Stomach (tissue), 9 donors: ENCODE data around the gene TSPAN1. TPM values are rescaled to one million over a fixed set of nuclear protein-coding genes. Genes with fewer than 3 reads are reported as not detected.

ENCODE experiments used
- DNase-seq, 2 donors: peaks; one replicate each; pipeline versions ENCODE4 v3.0.0 to v3.0.0-alpha.2; 2013 to 2019
- H3K27ac ChIP-seq, 5 donors: fragments of 200-600 bp in 4 of 5; sonication (generic) in 4 of 5; one replicate each; pipeline ENCODE4 v1.5.1; 2013 to 2019; ENCODE audit warnings: mild to moderate bottlenecking in 1 of 5, moderate library complexity in 1 of 5
- H3K27me3 ChIP-seq, 3 donors: fragments of 200-600 bp; sonication (generic); one replicate each; pipeline ENCODE4 v1.5.1; 2017 to 2019; ENCODE audit warnings: mixed run types in 1 of 3
- H3K36me3 ChIP-seq, 4 donors: fragments of 200-600 bp; sonication (generic); 1 replicate in 3 of 4; 2 replicates in 1 of 4; pipeline ENCODE4 v1.5.1; 2016 to 2019
- H3K4me1 ChIP-seq, 4 donors: fragments of 200-600 bp; sonication (generic); one replicate each; pipeline ENCODE4 v1.5.1; 2016 to 2019
- H3K4me3 ChIP-seq, 4 donors: fragments of 200-600 bp; sonication (generic) in 3 of 4; one replicate each; pipeline ENCODE4 v1.5.1; 2016 to 2019; ENCODE audit warnings: mild to moderate bottlenecking in 1 of 4
- H3K9me3 ChIP-seq, 4 donors: fragments of 200-600 bp; sonication (generic); one replicate each; pipeline ENCODE4 v1.5.1; 2016 to 2019
- EP300 ChIP-seq: sonication (generic); formaldehyde crosslinking; IDR thresholded peaks from one replicate; pipeline ENCODE4 v1.6.1; 2017; ENCODE audit warnings: antibody characterized with exemption
- POLR2A ChIP-seq, 4 donors: fragments of 450-650 bp; IDR thresholded peaks; one replicate each; pipeline ENCODE4 v1.6.1; 2016; ENCODE audit warnings: antibody characterized with exemption in 4 of 4, control low read depth in 2 of 4, mild to moderate bottlenecking in 1 of 4, moderate library complexity in 1 of 4
- POLR2AphosphoS5 ChIP-seq, 3 donors: sonication (generic); formaldehyde crosslinking; IDR thresholded peaks; one replicate each; pipeline ENCODE4 v1.6.1; 2016; ENCODE audit warnings: antibody characterized with exemption in 3 of 3
- WGBS, 5 donors: extraction: QIAGEN DNeasy Blood & Tissue Kit in 3 of 5; methylation state at CpG; one replicate each; pipeline versions ENCODE4 v1.1.5 to v1.1.7; 2013 to 2018; 5-methylcytosine and 5-hydroxymethylcytosine counted together
- intact Hi-C: fragments of 100-400 bp; cut with DNase I; formaldehyde crosslinking; loops from one replicate; pipeline ENCODE4 v1.15.1; 2023; ENCODE audit warnings: low total_unique reads
- polyA plus RNA-seq, 3 donors: library from polyadenylated mRNA; stranded (reverse); fragments of 200-250 nt; gene quantifications; one replicate each; pipeline ENCODE4 v1.2.3, GENCODE V29; 2013
- total RNA-seq, 5 donors: library from RNA; depleted of rRNA; stranded (reverse); fragments of >200 nt; gene quantifications; one replicate each; pipeline versions ENCODE4 v1.1.0 to v1.2.3, GENCODE V29; 2014 to 2016
- TF ChIP-seq, protein P1 (sequence below), 7 experiments: fragments of 450-650 bp in 4 of 7; fragments of 200-600 bp in 3 of 7; sonication (generic) in 3 of 7; IDR thresholded peaks; one replicate each; pipeline ENCODE4 v1.5.1; 2016 to 2019; ENCODE audit warnings: antibody characterized with exemption in 7 of 7, control low read depth in 2 of 7, mild to moderate bottlenecking in 1 of 7
- donor health status: healthy with polysubstance abuse.
- donor health status: Bipolar disorder and iron deficiency.
- donor health status: healthy.

The TSPAN1 gene
- total and polyA plus RNA-seq, 8 donors = 35.9 to 154 (median 73.0) TPM

DNA sequence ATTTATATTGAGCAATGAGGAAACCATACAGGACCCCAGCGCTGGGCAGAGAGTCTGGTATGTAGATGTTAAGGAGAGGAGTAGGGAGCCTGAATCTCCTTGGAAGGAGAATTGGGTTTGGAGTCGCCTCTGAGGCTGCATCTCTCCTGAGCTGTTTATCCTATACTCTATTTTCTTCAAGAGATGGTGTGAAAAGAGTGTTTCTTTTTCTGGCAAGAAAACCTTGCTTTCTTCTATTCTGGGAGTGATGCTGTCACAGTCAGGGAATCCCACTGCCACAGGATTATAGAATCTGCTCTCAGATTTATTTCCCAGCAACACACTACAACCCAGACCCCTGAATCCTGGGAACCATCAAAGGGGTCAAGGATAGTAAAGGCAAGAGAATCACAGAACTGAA lies 31.5 kb downstream of the TSPAN1 start:
- Histone ChIP-seq H3K27ac (peak overlapping the region in 2 of 5 donors; percentile 82 to 90), H3K36me3 (no peaks in the 10 kb centered on the region), H3K9me3 (no peaks in the 10 kb centered on the region), H3K4me1 (peaks cover 7 to 41% (median 38%) of the 10 kb centered on the region in 4 donors), H3K4me3 (no peak overlapping the region), H3K27me3 (no peaks in the 10 kb centered on the region)
- intact Hi-C loops = no loop called here
- no peak for DNase-seq
- WGBS, 5 donors = 70 to 97% (median 91%) methylated on average over 2 of the region's 2 CpGs
- TF ChIP-seq EP300 (no peak), POLR2A (IDR thresholded peaks at IDR 0.05) (no peak), POLR2AphosphoS5 (IDR thresholded peaks at IDR 0.05) (no peak)
- TF ChIP-seq, protein P1, sequence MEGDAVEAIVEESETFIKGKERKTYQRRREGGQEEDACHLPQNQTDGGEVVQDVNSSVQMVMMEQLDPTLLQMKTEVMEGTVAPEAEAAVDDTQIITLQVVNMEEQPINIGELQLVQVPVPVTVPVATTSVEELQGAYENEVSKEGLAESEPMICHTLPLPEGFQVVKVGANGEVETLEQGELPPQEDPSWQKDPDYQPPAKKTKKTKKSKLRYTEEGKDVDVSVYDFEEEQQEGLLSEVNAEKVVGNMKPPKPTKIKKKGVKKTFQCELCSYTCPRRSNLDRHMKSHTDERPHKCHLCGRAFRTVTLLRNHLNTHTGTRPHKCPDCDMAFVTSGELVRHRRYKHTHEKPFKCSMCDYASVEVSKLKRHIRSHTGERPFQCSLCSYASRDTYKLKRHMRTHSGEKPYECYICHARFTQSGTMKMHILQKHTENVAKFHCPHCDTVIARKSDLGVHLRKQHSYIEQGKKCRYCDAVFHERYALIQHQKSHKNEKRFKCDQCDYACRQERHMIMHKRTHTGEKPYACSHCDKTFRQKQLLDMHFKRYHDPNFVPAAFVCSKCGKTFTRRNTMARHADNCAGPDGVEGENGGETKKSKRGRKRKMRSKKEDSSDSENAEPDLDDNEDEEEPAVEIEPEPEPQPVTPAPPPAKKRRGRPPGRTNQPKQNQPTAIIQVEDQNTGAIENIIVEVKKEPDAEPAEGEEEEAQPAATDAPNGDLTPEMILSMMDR (IDR thresholded peaks at IDR 0.05) = no peak

DNA sequence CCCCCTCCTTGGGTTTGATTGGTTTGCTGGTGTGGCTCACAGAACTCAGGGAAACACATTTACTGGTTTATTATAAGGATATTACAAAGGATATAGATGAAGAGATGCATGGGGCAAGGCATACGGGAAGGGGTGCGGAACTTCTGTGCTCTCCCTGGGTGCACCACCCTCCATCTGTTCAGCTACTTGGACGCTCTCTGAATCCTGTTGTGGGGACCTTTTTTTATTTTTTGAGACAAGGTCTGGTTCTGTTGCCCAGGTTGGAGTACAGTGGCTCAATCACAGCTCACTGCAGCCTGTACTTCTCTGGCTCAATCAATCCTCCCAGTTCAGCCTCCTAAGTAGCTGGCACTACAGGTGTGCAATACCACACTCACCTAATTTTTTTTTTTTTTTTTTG lies 35.7 kb downstream of the TSPAN1 start:
- no peak overlapping the region for H3K4me3 ChIP-seq
- H3K9me3 ChIP-seq = no peaks in the 10 kb centered on the region
- peaks cover 3 to 8% (median 7%) of the 10 kb centered on the region in 4 donors for H3K4me1 ChIP-seq
- DNase-seq = no peak
- H3K36me3 ChIP-seq = no peaks in the 10 kb centered on the region
- WGBS, 5 donors = 88 to 97% (median 91%) methylated on average over 3 of the region's 3 CpGs
- intact Hi-C loops = no loop called here
- H3K27ac ChIP-seq = no peak overlapping the region
- no peak for TF ChIP-seq POLR2A (IDR thresholded peaks at IDR 0.05)
- TF ChIP-seq, protein P1 (IDR thresholded peaks at IDR 0.05) = no peak
- TF ChIP-seq EP300 = no peak
- no peak for TF ChIP-seq POLR2AphosphoS5 (IDR thresholded peaks at IDR 0.05)
- no peaks in the 10 kb centered on the region for H3K27me3 ChIP-seq

DNA sequence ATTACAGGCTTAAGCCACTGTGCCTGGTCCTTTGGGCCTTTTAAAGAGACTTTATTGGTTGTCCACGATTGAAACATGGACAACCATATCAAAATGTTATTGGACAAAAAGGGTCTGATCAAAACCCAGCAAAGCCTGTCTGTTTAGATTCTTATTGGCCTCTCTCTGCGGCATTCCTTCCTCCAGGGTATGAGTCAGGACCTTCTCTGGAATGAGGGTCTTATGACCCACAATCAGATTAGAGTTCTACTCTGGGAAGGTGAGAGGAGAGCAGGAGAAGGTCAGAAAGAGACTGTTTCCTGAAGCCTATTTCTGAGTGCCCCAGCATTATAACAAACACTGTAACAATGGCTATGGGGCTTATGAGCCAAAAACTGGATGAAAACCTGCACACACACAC lies 36.2 kb downstream of the TSPAN1 start:
- peaks cover 0 to 3% (median 2%) of the 10 kb centered on the region in 4 donors for H3K4me1 ChIP-seq
- WGBS, 5 donors = 51 to 64% (median 57%) methylated on average over 2 of the region's 2 CpGs
- no peaks in the 10 kb centered on the region for H3K36me3 ChIP-seq
- TF ChIP-seq, protein P1 (IDR thresholded peaks at IDR 0.05) = no peak
- TF ChIP-seq POLR2AphosphoS5 (IDR thresholded peaks at IDR 0.05) (no peak), EP300 (no peak), POLR2A (IDR thresholded peaks at IDR 0.05) (no peak)
- intact Hi-C loops = no loop called here
- H3K27ac ChIP-seq = no peak overlapping the region
- H3K4me3 ChIP-seq = no peak overlapping the region
- H3K9me3 ChIP-seq = no peaks in the 10 kb centered on the region
- DNase-seq = no peak
- no peaks in the 10 kb centered on the region for H3K27me3 ChIP-seq

DNA sequence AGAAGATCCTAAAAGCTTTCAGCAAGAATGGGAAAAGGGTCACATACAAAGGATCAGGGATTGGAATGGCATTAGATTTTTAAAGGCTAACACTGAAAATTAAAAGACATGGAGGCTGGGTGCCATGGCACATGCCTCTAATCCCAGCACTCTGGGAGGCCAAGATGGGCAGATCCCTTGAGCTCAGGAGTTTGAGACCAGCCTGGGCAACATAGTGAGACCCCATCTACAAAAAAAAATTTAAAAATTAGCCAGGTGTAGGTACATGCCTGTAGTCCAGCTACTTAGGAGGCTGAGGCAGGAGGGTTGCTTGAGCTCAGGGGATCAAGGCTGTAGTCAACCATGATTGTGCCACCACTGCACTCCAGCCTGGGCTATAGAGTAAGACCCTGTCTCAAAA lies 40.6 kb downstream of the TSPAN1 start:
- no peak overlapping the region for H3K4me3 ChIP-seq
- peaks cover 0 to 10% (median 3%) of the 10 kb centered on the region in 4 donors for H3K36me3 ChIP-seq
- H3K27me3 ChIP-seq = no peaks in the 10 kb centered on the region
- no peak for DNase-seq
- H3K4me1 ChIP-seq = no peaks in the 10 kb centered on the region
- intact Hi-C loops = no loop called here
- TF ChIP-seq EP300 = no peak
- H3K27ac ChIP-seq = no peak overlapping the region
- no peaks in the 10 kb centered on the region for H3K9me3 ChIP-seq

DNA sequence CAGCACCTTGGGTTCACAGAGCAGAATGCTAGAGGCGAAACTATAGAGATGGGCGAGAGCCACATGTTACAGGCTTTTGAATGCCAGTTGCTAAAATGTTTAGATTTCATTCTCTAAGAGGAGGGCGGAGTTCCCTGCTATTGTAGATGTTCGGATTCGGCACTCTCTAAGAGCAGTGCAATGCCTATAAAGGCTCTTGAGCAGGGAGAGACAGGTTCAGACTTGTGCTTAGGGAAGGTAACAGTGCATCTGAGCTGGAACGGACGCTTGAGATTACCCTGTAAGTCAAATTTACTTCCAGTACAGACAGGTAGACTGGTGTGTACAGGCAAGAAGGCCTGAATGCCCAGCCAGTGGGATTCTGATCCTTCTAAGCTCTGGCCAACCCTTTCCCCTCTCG lies 43.6 kb downstream of the TSPAN1 start:
- TF ChIP-seq, protein P1 (IDR thresholded peaks at IDR 0.05) = no peak
- TF ChIP-seq POLR2AphosphoS5 (IDR thresholded peaks at IDR 0.05) (no peak), EP300 (no peak), POLR2A (IDR thresholded peaks at IDR 0.05) (no peak)

More for the DNA sequence above, 43.6 kb downstream of the TSPAN1 start:
- WGBS, 5 donors = 68 to 86% (median 74%) methylated on average over 8 of the region's 8 CpGs
- no peak overlapping the region for H3K27ac ChIP-seq
- peaks cover 0 to 10% (median 3%) of the 10 kb centered on the region in 4 donors for H3K36me3 ChIP-seq
- H3K4me3 ChIP-seq = no peak overlapping the region
- no peaks in the 10 kb centered on the region for H3K27me3 ChIP-seq
- DNase-seq = no peak
- intact Hi-C loops = no loop called here
- H3K9me3 ChIP-seq = no peaks in the 10 kb centered on the region
- peaks cover 0 to 5% (median 2%) of the 10 kb centered on the region in 4 donors for H3K4me1 ChIP-seq
